Hepatocyte (in vitro differentiated cells): ENCODE measurements around the gene ORM1. TPM values are rescaled to one million over a fixed set of nuclear protein-coding genes. Genes with fewer than 3 reads are reported as not detected.

Experiments used
- DNase-seq: peaks from one replicate; pipeline ENCODE4 v3.0.0-alpha.2; 2016; ENCODE audit warnings: low spot score
- H2AFZ ChIP-seq: fragments of 200-600 bp; sonication (generic); 2 replicates; pipeline ENCODE4 v1.6.0; 2016; ENCODE audit warnings: antibody characterized with exemption, mild to moderate bottlenecking
- H3K27ac ChIP-seq: fragments of 200-600 bp; sonication (generic); 2 replicates; pipeline ENCODE4 v1.5.1; 2016; ENCODE audit warnings: mild to moderate bottlenecking
- H3K27me3 ChIP-seq: fragments of 200-600 bp; sonication (generic); 2 replicates; pipeline ENCODE4 v1.6.1; 2016
- H3K36me3 ChIP-seq: fragments of 200-600 bp; sonication (generic); replicated peaks from 2 replicates; pipeline ENCODE4 v1.5.1; 2016; ENCODE audit warnings: low read depth; ENCODE audit not compliant: insufficient read depth
- H3K4me1 ChIP-seq: fragments of 200-600 bp; sonication (generic); 2 replicates; pipeline ENCODE4 v1.5.1; 2016; ENCODE audit warnings: mild to moderate bottlenecking, moderate library complexity; ENCODE audit not compliant: insufficient read depth
- H3K4me2 ChIP-seq: fragments of 200-600 bp; sonication (generic); 2 replicates; pipeline ENCODE4 v1.6.0; 2016
- H3K4me3 ChIP-seq: fragments of 200-600 bp; sonication (generic); 2 replicates; pipeline ENCODE4 v1.5.1; 2016; ENCODE audit warnings: mild to moderate bottlenecking
- H3K79me2 ChIP-seq: fragments of 200-600 bp; sonication (generic); 2 replicates; pipeline ENCODE4 v1.6.0; 2017; ENCODE audit warnings: mild to moderate bottlenecking
- H3K9me2 ChIP-seq: fragments of 200-600 bp; sonication (generic); replicated peaks from 2 replicates; pipeline ENCODE4 v1.6.0; 2017; ENCODE audit warnings: mild to moderate bottlenecking; ENCODE audit not compliant: insufficient read depth
- H3K9me3 ChIP-seq: fragments of 200-600 bp; sonication (generic); 2 replicates; pipeline ENCODE4 v1.5.1; 2016; ENCODE audit warnings: low read depth, mild to moderate bottlenecking
- H4K20me1 ChIP-seq: fragments of 200-600 bp; sonication (generic); 2 replicates; pipeline ENCODE4 v1.6.0; 2016; ENCODE audit warnings: mild to moderate bottlenecking; ENCODE audit not compliant: insufficient read depth, poor library complexity, severe bottlenecking
- CTCF ChIP-seq: fragments of 200-600 bp; sonication (generic); IDR thresholded peaks from 2 replicates; pipeline ENCODE4 v1.5.1; 2016; ENCODE audit warnings: antibody characterized with exemption, mild to moderate bottlenecking; ENCODE audit not compliant: poor library complexity
- EZH2 ChIP-seq: fragments of 200-600 bp; sonication (generic); IDR thresholded peaks from 2 replicates; pipeline ENCODE4 v1.6.1; 2016; ENCODE audit warnings: antibody characterized with exemption, mild to moderate bottlenecking, borderline replicate concordance
- EZH2phosphoT487 ChIP-seq: fragments of 200-600 bp; sonication (generic); IDR thresholded peaks from one replicate; pipeline ENCODE4 v1.6.1; 2018; ENCODE audit warnings: antibody characterized with exemption, mild to moderate bottlenecking, low read depth, moderate library complexity; ENCODE audit not compliant: unreplicated experiment, severe bottlenecking
- WGBS: methylation state at CpG from one replicate; pipeline ENCODE4 v1.1.6; 2016; ENCODE audit warnings: low lambda C conversion rate; ENCODE audit errors: missing lambda C conversion rate; 5-methylcytosine and 5-hydroxymethylcytosine counted together
- polyA plus RNA-seq: library from polyadenylated mRNA; unstranded; fragments of >200 nt; fragmentation: Nextera tagmentation; extraction: Ambion mirVana; gene quantifications from 2 replicates; pipeline ENCODE4 v1.2.1, GENCODE V29; 2016
- total RNA-seq: library from RNA; depleted of rRNA; stranded (reverse); fragments of >200 nt; gene quantifications from 2 replicates; pipeline ENCODE4 v1.2.3, GENCODE V29; 2014

The ORM1 gene
- total and polyA plus RNA-seq, 2 experiments from 2014 or later = 472 to 976 TPM

- H2AFZ ChIP-seq = no peak overlapping the region
- no peaks in the 10 kb centered on the region for H3K9me3 ChIP-seq
- H3K27me3 ChIP-seq = no peaks in the 10 kb centered on the region
- peak overlapping the region; percentile 79 for H3K27ac ChIP-seq
- 97% methylated on average over 10 of the region's 10 CpGs for WGBS
- no peak for TF ChIP-seq EZH2phosphoT487
- no peak overlapping the region for H3K4me3 ChIP-seq
- no peaks in the 10 kb centered on the region for H4K20me1 ChIP-seq
- no peak overlapping the region for H3K4me2 ChIP-seq
- peaks cover 25% of the 10 kb centered on the region for H3K4me1 ChIP-seq
- H3K79me2 ChIP-seq = no peaks in the 10 kb centered on the region
- DNase-seq = no peak
- no peaks in the 10 kb centered on the region for H3K36me3 ChIP-seq
- H3K9me2 ChIP-seq = no peaks in the 10 kb centered on the region
Measured at GRCh38 chr9:114282104-114282485, 40.8 kb upstream of the ORM1 start.

- no peaks in the 10 kb centered on the region for H3K27me3 ChIP-seq
- no peak overlapping the region for H3K4me2 ChIP-seq
- no peaks in the 10 kb centered on the region for H4K20me1 ChIP-seq
- H3K4me1 ChIP-seq = peaks cover 25% of the 10 kb centered on the region
- peak overlapping the region; percentile 17 for H3K27ac ChIP-seq
- no peak overlapping the region for H3K4me3 ChIP-seq
- no peaks in the 10 kb centered on the region for H3K9me2 ChIP-seq
- no peak for DNase-seq
- no peaks in the 10 kb centered on the region for H3K36me3 ChIP-seq
- 92% methylated on average over 6 of the region's 6 CpGs for WGBS
- no peaks in the 10 kb centered on the region for H3K9me3 ChIP-seq
- no peaks in the 10 kb centered on the region for H3K79me2 ChIP-seq
- no peak for TF ChIP-seq EZH2phosphoT487
- TF ChIP-seq CTCF = no peak
- TF ChIP-seq EZH2 = no peak
- H2AFZ ChIP-seq = no peak overlapping the region
Measured at GRCh38 chr9:114282507-114282906, 40.4 kb upstream of the ORM1 start.

DNA sequence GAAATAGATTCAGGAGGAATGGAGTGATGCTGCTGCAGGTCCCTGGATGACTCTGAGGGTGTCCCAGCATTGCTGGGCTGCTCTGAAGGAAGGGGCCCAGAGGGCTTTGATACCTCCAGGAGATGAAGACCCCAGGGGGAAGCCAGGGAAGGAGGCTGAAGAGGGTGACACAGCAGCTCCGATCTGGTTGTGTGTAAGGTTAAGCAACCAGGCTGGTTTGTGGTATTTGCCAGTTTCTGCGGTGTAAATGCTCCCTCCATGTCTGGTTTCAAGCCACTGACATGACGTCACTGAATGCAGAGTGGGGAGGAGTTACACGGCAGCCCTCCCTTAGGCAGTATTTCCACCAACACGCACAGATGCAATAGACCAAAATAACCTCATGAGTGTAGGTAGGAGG, 40.0 kb upstream of the ORM1 start:
- no peak overlapping the region for H2AFZ ChIP-seq
- no peaks in the 10 kb centered on the region for H3K27me3 ChIP-seq
- DNase-seq = peak; percentile 55
- no peaks in the 10 kb centered on the region for H3K9me2 ChIP-seq
- H3K4me1 ChIP-seq = peaks cover 25% of the 10 kb centered on the region
- WGBS = 58% methylated on average over 5 of the region's 5 CpGs
- H3K4me3 ChIP-seq = no peak overlapping the region
- H3K27ac ChIP-seq = peak overlapping the region; percentile 17
- H3K79me2 ChIP-seq = no peaks in the 10 kb centered on the region
- no peaks in the 10 kb centered on the region for H3K36me3 ChIP-seq
- H3K9me3 ChIP-seq = no peaks in the 10 kb centered on the region
- TF ChIP-seq CTCF = no peak
- TF ChIP-seq EZH2 = no peak
- TF ChIP-seq EZH2phosphoT487 = no peak
- H3K4me2 ChIP-seq = no peak overlapping the region
- H4K20me1 ChIP-seq = no peaks in the 10 kb centered on the region

DNA sequence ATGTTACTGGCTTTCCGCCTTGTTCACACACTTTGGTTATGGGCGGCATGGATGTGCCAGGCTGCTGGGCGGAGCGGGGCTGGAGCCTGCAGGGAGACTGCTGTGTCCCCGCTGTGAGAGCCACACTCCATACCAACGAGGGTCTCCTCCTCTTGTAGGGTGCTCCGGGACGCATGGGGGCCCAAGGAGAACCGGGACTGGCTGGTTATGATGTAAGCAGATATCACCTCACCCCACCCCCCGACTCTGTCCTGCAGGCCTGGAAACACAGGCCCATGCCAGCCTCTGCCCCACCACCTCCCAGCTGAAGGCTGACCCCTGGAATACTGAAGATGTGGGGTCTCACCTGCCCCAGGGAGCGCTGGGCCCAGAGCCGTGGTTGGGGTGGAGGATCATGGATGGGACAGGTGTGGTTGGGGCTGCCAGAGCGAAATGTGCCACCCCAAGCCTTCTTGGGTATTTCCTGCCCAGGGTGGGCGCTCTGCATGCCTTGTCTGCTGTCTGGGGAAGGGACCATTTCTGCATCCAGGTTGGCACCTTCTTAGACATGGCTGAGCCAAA, 39.3 kb upstream of the ORM1 start:
- Histone ChIP-seq H3K4me3 (no peak overlapping the region), H4K20me1 (no peaks in the 10 kb centered on the region), H3K36me3 (no peaks in the 10 kb centered on the region), H3K27me3 (no peaks in the 10 kb centered on the region), H2AFZ (no peak overlapping the region), H3K27ac (no peak overlapping the region), H3K79me2 (no peaks in the 10 kb centered on the region), H3K9me3 (no peaks in the 10 kb centered on the region), H3K4me1 (peaks cover 25% of the 10 kb centered on the region), H3K4me2 (no peak overlapping the region), H3K9me2 (no peaks in the 10 kb centered on the region)
- no peak for DNase-seq
- TF ChIP-seq EZH2phosphoT487 (no peak), CTCF (no peak), EZH2 (no peak)
- WGBS = 85% methylated on average over 13 of the region's 14 CpGs
